ENCODE measurements around the gene THAP4. TPM values are rescaled to one million over a fixed set of nuclear protein-coding genes. Genes with fewer than 3 reads are reported as not detected.
A peak's percentile ranks its signal among the peaks of the same experiment; 100 is the strongest.

Gene THAP4
- total and polyA plus RNA-seq, 2 of the 13 experiments (the other 11 are each of a cell fraction or from before 2014, with no cell fraction given), result 59.7 to 75.7 TPM

DNA sequence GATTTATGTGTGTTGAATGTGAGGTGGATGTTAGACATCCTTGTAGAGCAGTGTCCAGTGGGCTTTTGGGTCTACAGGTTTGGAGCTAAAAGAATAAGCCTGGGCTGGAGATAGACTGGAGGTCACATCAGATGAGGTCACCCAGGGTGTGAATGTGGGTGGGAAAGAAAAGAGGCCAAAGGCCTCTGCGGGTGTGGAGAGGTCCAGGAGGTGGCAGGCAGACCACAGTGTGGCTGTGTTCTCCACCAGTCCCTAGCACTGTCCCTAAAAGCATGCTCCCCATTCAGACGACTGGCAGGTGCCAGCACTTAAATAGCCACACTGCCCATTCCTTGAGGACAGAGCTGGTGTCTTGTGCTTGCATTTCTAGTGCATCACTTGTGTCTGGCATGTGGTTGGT, 4.7 kb upstream of the THAP4 start (continued):
- TF ChIP-seq, protein P1, sequence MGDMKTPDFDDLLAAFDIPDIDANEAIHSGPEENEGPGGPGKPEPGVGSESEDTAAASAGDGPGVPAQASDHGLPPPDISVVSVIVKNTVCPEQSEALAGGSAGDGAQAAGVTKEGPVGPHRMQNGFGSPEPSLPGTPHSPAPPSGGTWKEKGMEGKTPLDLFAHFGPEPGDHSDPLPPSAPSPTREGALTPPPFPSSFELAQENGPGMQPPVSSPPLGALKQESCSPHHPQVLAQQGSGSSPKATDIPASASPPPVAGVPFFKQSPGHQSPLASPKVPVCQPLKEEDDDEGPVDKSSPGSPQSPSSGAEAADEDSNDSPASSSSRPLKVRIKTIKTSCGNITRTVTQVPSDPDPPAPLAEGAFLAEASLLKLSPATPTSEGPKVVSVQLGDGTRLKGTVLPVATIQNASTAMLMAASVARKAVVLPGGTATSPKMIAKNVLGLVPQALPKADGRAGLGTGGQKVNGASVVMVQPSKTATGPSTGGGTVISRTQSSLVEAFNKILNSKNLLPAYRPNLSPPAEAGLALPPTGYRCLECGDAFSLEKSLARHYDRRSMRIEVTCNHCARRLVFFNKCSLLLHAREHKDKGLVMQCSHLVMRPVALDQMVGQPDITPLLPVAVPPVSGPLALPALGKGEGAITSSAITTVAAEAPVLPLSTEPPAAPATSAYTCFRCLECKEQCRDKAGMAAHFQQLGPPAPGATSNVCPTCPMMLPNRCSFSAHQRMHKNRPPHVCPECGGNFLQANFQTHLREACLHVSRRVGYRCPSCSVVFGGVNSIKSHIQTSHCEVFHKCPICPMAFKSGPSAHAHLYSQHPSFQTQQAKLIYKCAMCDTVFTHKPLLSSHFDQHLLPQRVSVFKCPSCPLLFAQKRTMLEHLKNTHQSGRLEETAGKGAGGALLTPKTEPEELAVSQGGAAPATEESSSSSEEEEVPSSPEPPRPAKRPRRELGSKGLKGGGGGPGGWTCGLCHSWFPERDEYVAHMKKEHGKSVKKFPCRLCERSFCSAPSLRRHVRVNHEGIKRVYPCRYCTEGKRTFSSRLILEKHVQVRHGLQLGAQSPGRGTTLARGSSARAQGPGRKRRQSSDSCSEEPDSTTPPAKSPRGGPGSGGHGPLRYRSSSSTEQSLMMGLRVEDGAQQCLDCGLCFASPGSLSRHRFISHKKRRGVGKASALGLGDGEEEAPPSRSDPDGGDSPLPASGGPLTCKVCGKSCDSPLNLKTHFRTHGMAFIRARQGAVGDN (CRISPR knock-in tag; IDR thresholded peaks at IDR 0.05), result peak; percentile 62
- TF ChIP-seq, protein P2, sequence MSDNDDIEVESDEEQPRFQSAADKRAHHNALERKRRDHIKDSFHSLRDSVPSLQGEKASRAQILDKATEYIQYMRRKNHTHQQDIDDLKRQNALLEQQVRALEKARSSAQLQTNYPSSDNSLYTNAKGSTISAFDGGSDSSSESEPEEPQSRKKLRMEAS (IDR thresholded peaks at IDR 0.05), result peak; percentile 57; the same call in 1 of the 2 replicates
- TF ChIP-seq PPARG (CRISPR knock-in tag; conservative IDR thresholded peaks at IDR 0.05) (peak; percentile 95), SNRNP70 (IDR thresholded peaks at IDR 0.05; ENCODE audit: low read depth, low read length) (no peak), REL (CRISPR knock-in tag; conservative IDR thresholded peaks at IDR 0.05) (no peak), RXRB (CRISPR knock-in tag; IDR thresholded peaks at IDR 0.05; ENCODE audit: borderline replicate concordance) (peak; percentile 81), HOXA3 (CRISPR knock-in tag; IDR thresholded peaks at IDR 0.05) (peak; percentile 42; the same call in 1 of the 2 replicates), RXRA (CRISPR knock-in tag; IDR thresholded peaks at IDR 0.05) (peak; percentile 80; the same call in 1 of the 2 replicates), ZNF782 (CRISPR knock-in tag; IDR thresholded peaks at IDR 0.05; ENCODE audit: borderline replicate concordance) (no peak), SALL2 (CRISPR knock-in tag; IDR thresholded peaks at IDR 0.05) (no peak), MAZ (IDR thresholded peaks at IDR 0.05; ENCODE audit: borderline replicate concordance, low read depth, low read length) (no peak), MAZ (CRISPR knock-in tag; IDR thresholded peaks at IDR 0.05; ENCODE audit: low read depth) (no peak), SALL1 (CRISPR knock-in tag; IDR thresholded peaks at IDR 0.05) (peak; percentile 39; the same call in 1 of the 2 replicates), NONO (IDR thresholded peaks at IDR 0.05) (no peak), NONO (CRISPR knock-in tag; conservative IDR thresholded peaks at IDR 0.05) (0 out of 2 replicates have a peak, but pooled peaks have one; percentile 13), GATAD2A (CRISPR knock-in tag; IDR thresholded peaks at IDR 0.05) (peak; percentile 27; the same call in 1 of the 2 replicates), HDAC2 (CRISPR knock-in tag; IDR thresholded peaks at IDR 0.05) (0 out of 2 replicates have a peak, but pooled peaks have one; percentile 13), KMT2A (CRISPR knock-in tag; IDR thresholded peaks at IDR 0.05) (peak; percentile 53; the same call in 1 of the 2 replicates), SAP130 (CRISPR knock-in tag; IDR thresholded peaks at IDR 0.05; ENCODE audit: low read depth) (peak; percentile 60), CREM (IDR thresholded peaks at IDR 0.05) (0 out of 2 replicates have a peak, but pooled peaks have one; percentile 23), CREM (CRISPR knock-in tag; IDR thresholded peaks at IDR 0.05) (no peak), ESRRA (CRISPR knock-in tag; IDR thresholded peaks at IDR 0.05; ENCODE audit: low read depth) (peak; percentile 65; the same call in 1 of the 2 replicates), ZNF430 (CRISPR knock-in tag; IDR thresholded peaks at IDR 0.05) (peak; percentile 48; the same call in 1 of the 2 replicates), POLR2G (IDR thresholded peaks at IDR 0.05; ENCODE audit: low read depth, low read length) (no peak)
- TF ChIP-seq, protein P3, sequence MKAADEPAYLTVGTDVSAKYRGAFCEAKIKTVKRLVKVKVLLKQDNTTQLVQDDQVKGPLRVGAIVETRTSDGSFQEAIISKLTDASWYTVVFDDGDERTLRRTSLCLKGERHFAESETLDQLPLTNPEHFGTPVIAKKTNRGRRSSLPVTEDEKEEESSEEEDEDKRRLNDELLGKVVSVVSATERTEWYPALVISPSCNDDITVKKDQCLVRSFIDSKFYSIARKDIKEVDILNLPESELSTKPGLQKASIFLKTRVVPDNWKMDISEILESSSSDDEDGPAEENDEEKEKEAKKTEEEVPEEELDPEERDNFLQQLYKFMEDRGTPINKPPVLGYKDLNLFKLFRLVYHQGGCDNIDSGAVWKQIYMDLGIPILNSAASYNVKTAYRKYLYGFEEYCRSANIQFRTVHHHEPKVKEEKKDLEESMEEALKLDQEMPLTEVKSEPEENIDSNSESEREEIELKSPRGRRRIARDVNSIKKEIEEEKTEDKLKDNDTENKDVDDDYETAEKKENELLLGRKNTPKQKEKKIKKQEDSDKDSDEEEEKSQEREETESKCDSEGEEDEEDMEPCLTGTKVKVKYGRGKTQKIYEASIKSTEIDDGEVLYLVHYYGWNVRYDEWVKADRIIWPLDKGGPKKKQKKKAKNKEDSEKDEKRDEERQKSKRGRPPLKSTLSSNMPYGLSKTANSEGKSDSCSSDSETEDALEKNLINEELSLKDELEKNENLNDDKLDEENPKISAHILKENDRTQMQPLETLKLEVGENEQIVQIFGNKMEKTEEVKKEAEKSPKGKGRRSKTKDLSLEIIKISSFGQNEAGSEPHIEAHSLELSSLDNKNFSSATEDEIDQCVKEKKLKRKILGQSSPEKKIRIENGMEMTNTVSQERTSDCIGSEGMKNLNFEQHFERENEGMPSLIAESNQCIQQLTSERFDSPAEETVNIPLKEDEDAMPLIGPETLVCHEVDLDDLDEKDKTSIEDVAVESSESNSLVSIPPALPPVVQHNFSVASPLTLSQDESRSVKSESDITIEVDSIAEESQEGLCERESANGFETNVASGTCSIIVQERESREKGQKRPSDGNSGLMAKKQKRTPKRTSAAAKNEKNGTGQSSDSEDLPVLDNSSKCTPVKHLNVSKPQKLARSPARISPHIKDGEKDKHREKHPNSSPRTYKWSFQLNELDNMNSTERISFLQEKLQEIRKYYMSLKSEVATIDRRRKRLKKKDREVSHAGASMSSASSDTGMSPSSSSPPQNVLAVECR (CRISPR knock-in tag; IDR thresholded peaks at IDR 0.05; ENCODE audit: borderline replicate concordance), result peak; percentile 62; the same call in 1 of the 2 replicates
